IgD-negative memory B cell (primary cell): ENCODE results near the gene LDLRAD3. TPM values are rescaled to one million over a fixed set of nuclear protein-coding genes. Genes with fewer than 3 reads are reported as not detected.

ENCODE experiments used
- H3K27ac Mint-ChIP-seq, 3 donors: one replicate each; pipeline ENCODE4 v1.8.0; 2020 to 2022; ENCODE audit warnings: mild to moderate bottlenecking in 3 of 3, mixed read lengths in 3 of 3, moderate library complexity in 1 of 3
- H3K27me3 Mint-ChIP-seq: one replicate; pipeline ENCODE4 v1.8.0; 2021; ENCODE audit warnings: mixed read lengths
- H3K36me3 Mint-ChIP-seq: one replicate; pipeline ENCODE4 v1.8.0; 2020; ENCODE audit warnings: mild to moderate bottlenecking, mixed read lengths
- H3K4me1 Mint-ChIP-seq, 3 donors: one replicate each; pipeline ENCODE4 v1.8.0; 2020 to 2022; ENCODE audit warnings: mixed read lengths in 3 of 3, mild to moderate bottlenecking in 1 of 3
- H3K4me3 Mint-ChIP-seq, 4 donors: one replicate each; pipeline ENCODE4 v1.8.0; 2020 to 2022; ENCODE audit warnings: mild to moderate bottlenecking in 4 of 4, mixed read lengths in 4 of 4, moderate library complexity in 3 of 4
- H3K9me3 Mint-ChIP-seq, 3 donors: one replicate each; pipeline ENCODE4 v1.8.0; 2020 to 2021; ENCODE audit warnings: mixed read lengths in 3 of 3, mild to moderate bottlenecking in 1 of 3
- polyA plus RNA-seq: library from polyadenylated mRNA; unstranded; fragments of 300-500 nt; fragmentation: Illumina TruSeq; gene quantifications from one replicate; pipeline ENCODE4 v1.2.3, GENCODE V29; 2021

The LDLRAD3 gene
- polyA plus RNA-seq, 1 donor from 2014 or later: not detected

GRCh38 chr11:36142439-36142838 is 198.6 kb downstream of the LDLRAD3 start:
- Mint-ChIP-seq H3K4me1 (no peaks in the 10 kb centered on the region), H3K9me3 (peaks cover 0 to 1% (median 0%) of the 10 kb centered on the region in 3 donors), H3K27ac (no peak overlapping the region), H3K36me3 (no peaks in the 10 kb centered on the region), H3K4me3 (no peak overlapping the region), H3K27me3 (peaks cover 2% of the 10 kb centered on the region)

- H3K36me3 Mint-ChIP-seq: no peaks in the 10 kb centered on the region
- no peaks in the 10 kb centered on the region for H3K4me1 Mint-ChIP-seq
- H3K27me3 Mint-ChIP-seq: peaks cover 2% of the 10 kb centered on the region
- H3K4me3 Mint-ChIP-seq: no peak overlapping the region
- no peak overlapping the region for H3K27ac Mint-ChIP-seq
- peaks cover 0 to 1% (median 0%) of the 10 kb centered on the region in 3 donors for H3K9me3 Mint-ChIP-seq
Observed at GRCh38 chr11:36142879-36143278, 199.0 kb downstream of the LDLRAD3 start.

- Mint-ChIP-seq H3K4me1 (no peaks in the 10 kb centered on the region), H3K27ac (no peak overlapping the region)
Observed at GRCh38 chr11:36146437-36146836, 202.6 kb downstream of the LDLRAD3 start.

GRCh38 chr11:36147491-36147890 is 203.6 kb downstream of the LDLRAD3 start:
- H3K36me3 Mint-ChIP-seq: no peaks in the 10 kb centered on the region
- no peaks in the 10 kb centered on the region for H3K4me1 Mint-ChIP-seq
- H3K27me3 Mint-ChIP-seq: peaks cover 5% of the 10 kb centered on the region
- H3K9me3 Mint-ChIP-seq: no peaks in the 10 kb centered on the region
- H3K4me3 Mint-ChIP-seq: no peak overlapping the region
- H3K27ac Mint-ChIP-seq: no peak overlapping the region

More at GRCh38 chr11:36146437-36146836, 202.6 kb downstream of the LDLRAD3 start:
- Mint-ChIP-seq H3K4me3 (no peak overlapping the region), H3K36me3 (no peaks in the 10 kb centered on the region), H3K27me3 (peaks cover 5% of the 10 kb centered on the region), H3K9me3 (no peaks in the 10 kb centered on the region)

GRCh38 chr11:36148701-36149100 is 204.8 kb downstream of the LDLRAD3 start:
- peaks cover 5% of the 10 kb centered on the region for H3K27me3 Mint-ChIP-seq

GRCh38 chr11:36149538-36150242 is 205.8 kb downstream of the LDLRAD3 start:
- Mint-ChIP-seq H3K4me3 (no peak overlapping the region), H3K4me1 (no peaks in the 10 kb centered on the region), H3K27me3 (peaks cover 5% of the 10 kb centered on the region), H3K9me3 (no peaks in the 10 kb centered on the region), H3K27ac (no peak overlapping the region), H3K36me3 (no peaks in the 10 kb centered on the region)

More at GRCh38 chr11:36148701-36149100, 204.8 kb downstream of the LDLRAD3 start:
- Mint-ChIP-seq H3K9me3 (no peaks in the 10 kb centered on the region), H3K27ac (no peak overlapping the region), H3K4me1 (no peaks in the 10 kb centered on the region), H3K4me3 (no peak overlapping the region), H3K36me3 (no peaks in the 10 kb centered on the region)

- H3K27ac Mint-ChIP-seq: no peak overlapping the region
- no peaks in the 10 kb centered on the region for H3K36me3 Mint-ChIP-seq
- H3K4me1 Mint-ChIP-seq: no peaks in the 10 kb centered on the region
- peaks cover 8% of the 10 kb centered on the region for H3K27me3 Mint-ChIP-seq
- no peaks in the 10 kb centered on the region for H3K9me3 Mint-ChIP-seq
- H3K4me3 Mint-ChIP-seq: no peak overlapping the region
Observed at GRCh38 chr11:36150986-36151385, 207.1 kb downstream of the LDLRAD3 start.

- no peak overlapping the region for H3K4me3 Mint-ChIP-seq
- H3K9me3 Mint-ChIP-seq: no peaks in the 10 kb centered on the region
- no peaks in the 10 kb centered on the region for H3K4me1 Mint-ChIP-seq
- no peaks in the 10 kb centered on the region for H3K36me3 Mint-ChIP-seq
- H3K27ac Mint-ChIP-seq: no peak overlapping the region
- H3K27me3 Mint-ChIP-seq: peaks cover 8% of the 10 kb centered on the region
Observed at GRCh38 chr11:36151933-36152580, 208.2 kb downstream of the LDLRAD3 start.

- Mint-ChIP-seq H3K27ac (no peak overlapping the region), H3K4me1 (no peaks in the 10 kb centered on the region), H3K4me3 (no peak overlapping the region), H3K9me3 (no peaks in the 10 kb centered on the region), H3K27me3 (peaks cover 8% of the 10 kb centered on the region), H3K36me3 (no peaks in the 10 kb centered on the region)
Observed at GRCh38 chr11:36153551-36153950, 209.7 kb downstream of the LDLRAD3 start.

- no peaks in the 10 kb centered on the region for H3K36me3 Mint-ChIP-seq
- peaks cover 0 to 2% (median 0%) of the 10 kb centered on the region in 3 donors for H3K9me3 Mint-ChIP-seq
- no peak overlapping the region for H3K27ac Mint-ChIP-seq
- H3K4me1 Mint-ChIP-seq: no peaks in the 10 kb centered on the region
- H3K27me3 Mint-ChIP-seq: peaks cover 4% of the 10 kb centered on the region
- no peak overlapping the region for H3K4me3 Mint-ChIP-seq
Observed at GRCh38 chr11:36155124-36155561, 211.3 kb downstream of the LDLRAD3 start.

- peaks cover 0 to 2% (median 0%) of the 10 kb centered on the region in 3 donors for H3K9me3 Mint-ChIP-seq
- no peak overlapping the region for H3K27ac Mint-ChIP-seq
- H3K36me3 Mint-ChIP-seq: no peaks in the 10 kb centered on the region
- H3K4me1 Mint-ChIP-seq: no peaks in the 10 kb centered on the region
- H3K27me3 Mint-ChIP-seq: peaks cover 4% of the 10 kb centered on the region
- no peak overlapping the region for H3K4me3 Mint-ChIP-seq
Observed at GRCh38 chr11:36155770-36156160, 211.9 kb downstream of the LDLRAD3 start.

- Mint-ChIP-seq H3K27ac (no peak overlapping the region), H3K36me3 (no peaks in the 10 kb centered on the region), H3K4me1 (no peaks in the 10 kb centered on the region), H3K9me3 (peaks cover 0 to 2% (median 0%) of the 10 kb centered on the region in 3 donors), H3K4me3 (no peak overlapping the region), H3K27me3 (peaks cover 3% of the 10 kb centered on the region)
Observed at GRCh38 chr11:36156161-36156816, 212.4 kb downstream of the LDLRAD3 start.

- Mint-ChIP-seq H3K4me3 (no peak overlapping the region), H3K9me3 (peaks cover 0 to 2% (median 0%) of the 10 kb centered on the region in 3 donors), H3K36me3 (no peaks in the 10 kb centered on the region), H3K27me3 (peaks cover 3% of the 10 kb centered on the region), H3K4me1 (no peaks in the 10 kb centered on the region), H3K27ac (no peak overlapping the region)
Observed at GRCh38 chr11:36156817-36157519, 213.1 kb downstream of the LDLRAD3 start.

- no peak overlapping the region for H3K27ac Mint-ChIP-seq
- H3K36me3 Mint-ChIP-seq: no peaks in the 10 kb centered on the region
- H3K27me3 Mint-ChIP-seq: peaks cover 3% of the 10 kb centered on the region
- H3K4me1 Mint-ChIP-seq: no peaks in the 10 kb centered on the region
- H3K9me3 Mint-ChIP-seq: peaks cover 0 to 2% (median 0%) of the 10 kb centered on the region in 3 donors
- H3K4me3 Mint-ChIP-seq: no peak overlapping the region
Observed at GRCh38 chr11:36160091-36160490, 216.2 kb downstream of the LDLRAD3 start.

- H3K36me3 Mint-ChIP-seq: no peaks in the 10 kb centered on the region
- no peak overlapping the region for H3K4me3 Mint-ChIP-seq
Observed at GRCh38 chr11:36161572-36161971, 217.7 kb downstream of the LDLRAD3 start.

More at GRCh38 chr11:36161572-36161971, 217.7 kb downstream of the LDLRAD3 start:
- Mint-ChIP-seq H3K27me3 (no peaks in the 10 kb centered on the region), H3K27ac (no peak overlapping the region), H3K9me3 (peaks cover 0 to 2% (median 0%) of the 10 kb centered on the region in 3 donors), H3K4me1 (no peaks in the 10 kb centered on the region)
